NCI-H146 treated with DMSO at 0.1 percent for 48 hours (cell line): ENCODE results near the gene GZMM.

Experiments used
- DNase-seq: peaks from one replicate; lab custom pipeline; 2025; ENCODE audit not compliant: unreplicated experiment; lab: John Stamatoyannopoulos, UW

Gene GZMM

DNA sequence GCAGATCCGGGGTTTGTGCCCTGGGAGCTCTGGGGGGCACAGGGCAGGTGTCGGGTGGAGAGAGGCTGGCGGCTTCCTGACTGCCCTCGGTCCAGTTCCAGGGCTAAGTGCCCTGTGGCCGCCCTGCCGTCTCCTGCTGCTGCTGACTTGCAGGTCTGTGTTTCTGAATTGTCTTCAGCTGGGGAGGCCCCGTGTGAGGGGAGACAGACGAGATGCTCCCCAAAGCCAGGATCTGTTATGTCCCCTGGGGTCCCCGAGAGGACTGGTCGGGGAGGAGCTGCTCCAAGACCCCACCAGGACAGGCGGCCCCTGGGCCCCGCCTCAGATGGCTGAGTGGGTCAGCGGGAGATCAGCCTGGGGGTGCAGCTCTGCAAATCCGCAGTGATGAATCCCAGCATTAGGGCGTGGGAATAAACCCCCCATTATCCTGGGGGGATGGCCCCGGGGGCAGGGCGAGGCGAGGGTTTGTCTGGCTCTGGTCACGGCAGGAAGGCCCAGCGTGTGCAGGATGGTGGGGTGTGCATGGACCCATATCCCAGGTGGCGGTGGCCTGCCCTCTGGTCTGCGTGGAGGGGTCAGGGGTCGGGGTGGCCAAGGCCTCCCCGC is 50.5 kb downstream of the GZMM start:
- DNase-seq = no peak

GRCh38 chr19:595326-596262 is 51.7 kb downstream of the GZMM start:
- DNase-seq = no peak

- DNase-seq = no peak
Measured at GRCh38 chr19:596263-596655, 52.4 kb downstream of the GZMM start.

DNA sequence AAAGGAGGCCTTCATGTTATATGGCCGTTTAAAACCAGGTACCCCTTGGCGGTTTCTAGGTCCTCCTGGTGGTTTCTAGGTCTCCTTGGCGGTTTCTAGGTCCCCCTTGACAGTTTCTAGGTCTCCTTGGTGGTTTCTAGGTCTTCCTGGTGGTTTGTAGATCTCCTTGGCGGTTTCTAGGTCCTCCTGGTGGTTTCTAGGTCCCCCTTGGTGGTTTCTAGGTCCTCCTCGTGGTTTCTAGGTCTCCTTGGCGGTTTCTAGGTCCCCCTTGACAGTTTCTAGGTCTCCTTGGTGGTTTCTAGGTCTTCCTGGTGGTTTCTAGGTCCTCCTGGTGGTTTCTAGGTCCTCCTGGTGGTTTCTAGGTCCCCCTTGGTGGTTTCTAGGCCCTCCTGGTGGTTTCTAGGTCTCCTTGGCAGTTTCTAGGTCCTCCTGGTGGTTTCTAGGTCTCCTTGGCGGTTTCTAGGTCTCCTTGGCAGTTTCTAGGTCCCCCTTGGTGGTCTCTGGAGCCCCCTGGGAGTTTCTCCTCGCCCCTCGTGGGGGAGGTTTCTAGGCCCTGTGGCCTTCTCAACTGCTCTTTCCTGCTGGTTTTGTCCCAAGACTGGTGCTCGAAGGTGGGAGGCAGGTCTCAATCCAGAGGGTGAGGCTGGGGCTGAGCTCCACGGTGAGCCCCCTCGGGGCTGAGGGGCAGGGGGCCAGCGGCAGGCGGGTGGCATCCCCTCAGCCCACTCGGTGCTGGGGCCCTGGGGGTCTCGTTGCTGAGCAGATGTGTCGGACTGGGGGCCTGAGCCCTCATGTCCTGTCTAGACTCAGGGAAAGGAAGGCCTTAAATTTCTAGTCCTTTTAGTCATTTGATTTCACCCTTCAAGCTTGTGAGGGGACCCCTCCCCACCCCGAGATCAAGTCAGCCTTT is 53.8 kb downstream of the GZMM start:
- DNase-seq = no peak
